Small intestine (tissue), 7 donors: ENCODE results near the gene KAT2A. TPM values are rescaled to one million over a fixed set of nuclear protein-coding genes. Genes with fewer than 3 reads are reported as not detected.

Experiments
- DNase-seq, 2 donors: peaks; one replicate each; pipeline versions ENCODE4 v3.0.0 to v3.0.0-alpha.2; 2013
- FAIRE-seq: peaks from 2 replicates; lab custom pipeline; 2012; peaks lifted over from hg19 to GRCh38; lab: Jason Lieb, UNC
- H3K27ac ChIP-seq, 3 donors: one replicate each; pipeline ENCODE4 v1.5.1; 2013; ENCODE audit warnings: low read length in 2 of 3, mild to moderate bottlenecking in 2 of 3, control low read depth in 1 of 3, inconsistent platforms in 1 of 3, low read depth in 1 of 3, moderate library complexity in 1 of 3
- H3K27me3 ChIP-seq, 3 donors: one replicate each; pipeline ENCODE4 v1.6.1; 2013; ENCODE audit warnings: low read length in 3 of 3, inconsistent platforms in 1 of 3; ENCODE audit not compliant: control insufficient read depth in 3 of 3, insufficient read depth in 3 of 3
- H3K36me3 ChIP-seq, 3 donors: one replicate each; pipeline ENCODE4 v1.6.1; 2013; ENCODE audit warnings: low read length in 3 of 3, inconsistent platforms in 1 of 3, low read depth in 1 of 3, mild to moderate bottlenecking in 1 of 3, moderate library complexity in 1 of 3; ENCODE audit not compliant: control insufficient read depth in 3 of 3, insufficient read depth in 2 of 3
- H3K4me1 ChIP-seq, 3 donors: one replicate each; pipeline ENCODE4 v1.6.1; 2013; ENCODE audit warnings: low read length in 2 of 3, inconsistent platforms in 1 of 3, low read depth in 1 of 3, mild to moderate bottlenecking in 1 of 3, moderate library complexity in 1 of 3; ENCODE audit not compliant: control insufficient read depth in 3 of 3, insufficient read depth in 2 of 3
- H3K4me3 ChIP-seq, 3 donors: one replicate each; pipeline ENCODE4 v1.5.1; 2013; ENCODE audit warnings: low read length in 3 of 3, control low read depth in 1 of 3, inconsistent platforms in 1 of 3, low read depth in 1 of 3, mild to moderate bottlenecking in 1 of 3, moderate library complexity in 1 of 3
- H3K9me3 ChIP-seq, 2 donors: one replicate each; pipeline ENCODE4 v1.6.1; 2013; ENCODE audit warnings: low read depth in 1 of 2, low read length in 1 of 2; ENCODE audit not compliant: control insufficient read depth in 2 of 2, insufficient read depth in 1 of 2
- WGBS, 3 donors: extraction: QIAGEN DNeasy Blood & Tissue Kit; methylation state at CpG; one replicate each; pipeline ENCODE4 v1.1.7; 2013; 5-methylcytosine and 5-hydroxymethylcytosine counted together
- polyA plus RNA-seq, 4 donors: library from polyadenylated mRNA; stranded (reverse) in 3 of 4; unstranded in 1 of 4; fragments of 200-250 nt in 3 of 4; fragments of 120-200 nt in 1 of 4; gene quantifications; one replicate each; pipeline versions ENCODE4 v1.2.1 to v1.2.3, GENCODE V29; 2013
- donor health status: healthy with polysubstance abuse.
- donor health status: control.
- donor health status: control.
- donor health status: Bipolar disorder and iron deficiency.
- donor health status: healthy.

KAT2A gene
- polyA plus RNA-seq, 4 donors, result 8.6 to 40.1 (median 26.2) TPM

GRCh38 chr17:42131981-42132432 is 10.8 kb upstream of the KAT2A start:
- peaks cover 9 to 54% (median 10%) of the 10 kb centered on the region in 3 donors for H3K4me1 ChIP-seq
- FAIRE-seq, result no peak
- peak overlapping the region in 1 of 3 donors; percentile 57 for H3K27ac ChIP-seq

GRCh38 chr17:42131232-42131631 is 10.1 kb upstream of the KAT2A start:
- peaks cover 11 to 71% (median 16%) of the 10 kb centered on the region in 3 donors for H3K36me3 ChIP-seq
- no peaks in the 10 kb centered on the region for H3K9me3 ChIP-seq
- no peak overlapping the region for H3K4me3 ChIP-seq
- 88 to 97% (median 95%) methylated on average over 4 of the region's 4 CpGs for WGBS, 3 donors
- peak overlapping the region in 1 of 3 donors; percentile 57 for H3K27ac ChIP-seq
- no peak for DNase-seq
- peaks cover 9 to 46% (median 10%) of the 10 kb centered on the region in 3 donors for H3K4me1 ChIP-seq
- H3K27me3 ChIP-seq, result no peaks in the 10 kb centered on the region
- no peak for FAIRE-seq

More at GRCh38 chr17:42131981-42132432, 10.8 kb upstream of the KAT2A start:
- Histone ChIP-seq H3K9me3 (no peaks in the 10 kb centered on the region), H3K4me3 (no peak overlapping the region), H3K36me3 (peaks cover 9 to 69% (median 14%) of the 10 kb centered on the region in 3 donors), H3K27me3 (no peaks in the 10 kb centered on the region)
- DNase-seq, result no peak
- WGBS, 3 donors, result 48 to 69% (median 68%) methylated on average over 4 of the region's 4 CpGs

GRCh38 chr17:42130310-42130936 is 9.3 kb upstream of the KAT2A start:
- no peak for FAIRE-seq
- WGBS, 3 donors, result 93 to 96% (median 95%) methylated on average over 16 of the region's 16 CpGs
- H3K27ac ChIP-seq, result peak overlapping the region in 1 of 3 donors; percentile 57

GRCh38 chr17:42129109-42129837 is 8.1 kb upstream of the KAT2A start:
- Histone ChIP-seq H3K27ac (peak overlapping the region in 1 of 3 donors; percentile 78), H3K36me3 (peaks cover 16 to 81% (median 19%) of the 10 kb centered on the region in 3 donors)

More at GRCh38 chr17:42130310-42130936, 9.3 kb upstream of the KAT2A start:
- DNase-seq, result no peak
- no peaks in the 10 kb centered on the region for H3K9me3 ChIP-seq
- H3K4me1 ChIP-seq, result peaks cover 8 to 39% (median 9%) of the 10 kb centered on the region in 3 donors
- no peaks in the 10 kb centered on the region for H3K27me3 ChIP-seq
- peaks cover 14 to 79% (median 18%) of the 10 kb centered on the region in 3 donors for H3K36me3 ChIP-seq
- H3K4me3 ChIP-seq, result no peak overlapping the region

GRCh38 chr17:42127414-42127813 is 6.2 kb upstream of the KAT2A start:
- Histone ChIP-seq H3K36me3 (peaks cover 16 to 69% (median 19%) of the 10 kb centered on the region in 3 donors), H3K27me3 (no peaks in the 10 kb centered on the region)
- WGBS, 3 donors, result 87 to 97% (median 89%) methylated on average over 6 of the region's 6 CpGs

More at GRCh38 chr17:42129109-42129837, 8.1 kb upstream of the KAT2A start:
- Histone ChIP-seq H3K27me3 (no peaks in the 10 kb centered on the region), H3K4me1 (peaks cover 4 to 28% (median 9%) of the 10 kb centered on the region in 3 donors), H3K4me3 (no peak overlapping the region), H3K9me3 (no peaks in the 10 kb centered on the region)
- WGBS, 3 donors, result 89 to 96% (median 92%) methylated on average over 8 of the region's 8 CpGs
- DNase-seq (no peak), FAIRE-seq (no peak)

GRCh38 chr17:42126836-42127235 is 5.7 kb upstream of the KAT2A start:
- no peak overlapping the region for H3K4me3 ChIP-seq

More at GRCh38 chr17:42127414-42127813, 6.2 kb upstream of the KAT2A start:
- FAIRE-seq (no peak), DNase-seq (no peak)
- H3K4me3 ChIP-seq, result no peak overlapping the region
- peaks cover 0 to 14% (median 0%) of the 10 kb centered on the region in 3 donors for H3K4me1 ChIP-seq
- H3K9me3 ChIP-seq, result no peaks in the 10 kb centered on the region
- H3K27ac ChIP-seq, result no peak overlapping the region

GRCh38 chr17:42125565-42125964 is 4.4 kb upstream of the KAT2A start:
- H3K36me3 ChIP-seq, result peaks cover 16 to 61% (median 19%) of the 10 kb centered on the region in 3 donors
- no peak overlapping the region for H3K27ac ChIP-seq
- DNase-seq, result no peak
- no peak overlapping the region for H3K4me3 ChIP-seq
- H3K9me3 ChIP-seq, result no peaks in the 10 kb centered on the region
- no peak for FAIRE-seq
- peaks cover 0 to 19% (median 0%) of the 10 kb centered on the region in 3 donors for H3K4me1 ChIP-seq
- 87 to 90% (median 89%) methylated on average over 12 of the region's 12 CpGs for WGBS, 3 donors
- no peaks in the 10 kb centered on the region for H3K27me3 ChIP-seq

More at GRCh38 chr17:42126836-42127235, 5.7 kb upstream of the KAT2A start:
- H3K27me3 ChIP-seq, result no peaks in the 10 kb centered on the region
- peaks cover 0 to 16% (median 0%) of the 10 kb centered on the region in 3 donors for H3K4me1 ChIP-seq
- no peak for DNase-seq
- H3K9me3 ChIP-seq, result no peaks in the 10 kb centered on the region
- WGBS, 3 donors, result 68 to 82% (median 76%) methylated on average over 3 of the region's 3 CpGs
- H3K27ac ChIP-seq, result no peak overlapping the region
- no peak for FAIRE-seq
- H3K36me3 ChIP-seq, result peaks cover 16 to 67% (median 19%) of the 10 kb centered on the region in 3 donors

GRCh38 chr17:42124256-42124655 is 3.1 kb upstream of the KAT2A start:
- Histone ChIP-seq H3K27ac (no peak overlapping the region), H3K27me3 (no peaks in the 10 kb centered on the region), H3K36me3 (peaks cover 10 to 50% (median 13%) of the 10 kb centered on the region in 3 donors), H3K9me3 (no peaks in the 10 kb centered on the region), H3K4me1 (peaks cover 0 to 26% (median 0%) of the 10 kb centered on the region in 3 donors), H3K4me3 (no peak overlapping the region)
- 92 to 94% (median 93%) methylated on average over 3 of the region's 3 CpGs for WGBS, 3 donors
- FAIRE-seq, result no peak
- DNase-seq, result no peak
